HepG2 (cell line): ENCODE data around the gene RAB15. TPM values are rescaled to one million over a fixed set of nuclear protein-coding genes. Genes with fewer than 3 reads are reported as not detected.

Source experiments
- ATF7 ChIP-seq, 2 experiments: fragments of 450-650 bp in 1 of 2; sonication (generic) in 1 of 2; formaldehyde crosslinking in 1 of 2; IDR thresholded peaks; 2 replicates each; pipeline versions ENCODE4 v1.4.0 to v1.6.1; 2016 to 2020; ENCODE audit warnings: antibody characterized with exemption in 1 of 2, mild to moderate bottlenecking in 1 of 2, missing genetic modification reagents in 1 of 2
- FLYWCH1 ChIP-seq: sonication (generic); formaldehyde crosslinking; IDR thresholded peaks from 2 replicates; pipeline ENCODE4 v1.8.1; 2023; ENCODE audit warnings: mild to moderate bottlenecking, missing genetic modification reagents
- HDAC1 ChIP-seq: sonication (generic); formaldehyde crosslinking; IDR thresholded peaks from 2 replicates; pipeline ENCODE4 v1.5.1; 2020; ENCODE audit warnings: mild to moderate bottlenecking, missing genetic modification reagents
- RERE ChIP-seq: IDR thresholded peaks from 2 replicates; pipeline ENCODE4 v1.6.1; 2016; ENCODE audit warnings: low read depth, missing genetic modification reagents, missing compliant biosample characterization
- RFX1 ChIP-seq: fragments of 450-650 bp; IDR thresholded peaks from 2 replicates; pipeline ENCODE4 v1.6.1; 2017
- SMC3 ChIP-seq: IDR thresholded peaks from 2 replicates; pipeline ENCODE4 v1.6.1; 2011; ENCODE audit warnings: low read length, improper control_type of control experiment
- TBX2 ChIP-seq: sonication (generic); formaldehyde crosslinking; IDR thresholded peaks from 2 replicates; pipeline ENCODE4 v1.5.0; 2020; ENCODE audit warnings: missing genetic modification reagents, mild to moderate bottlenecking, borderline replicate concordance
- XRCC5 ChIP-seq: fragments of 200-400 bp; formaldehyde crosslinking; optimal IDR thresholded peaks from 2 replicates; pipeline ENCODE3; 2017; ENCODE audit warnings: mild to moderate bottlenecking, low read length
- ZBTB40 ChIP-seq, 2 experiments: fragments of 450-650 bp in 1 of 2; sonication (generic) in 1 of 2; formaldehyde crosslinking in 1 of 2; IDR thresholded peaks; 2 replicates each; pipeline versions ENCODE4 v1.6.1 to v1.8.0; 2016 to 2022; ENCODE audit warnings: antibody characterized with exemption in 1 of 2, mild to moderate bottlenecking in 1 of 2, missing genetic modification reagents in 1 of 2
- ZBTB42 ChIP-seq: sonication (generic); formaldehyde crosslinking; IDR thresholded peaks from 2 replicates; pipeline ENCODE4 v1.5.0; 2020; ENCODE audit warnings: mild to moderate bottlenecking, missing genetic modification reagents
- ZFP36L1 ChIP-seq: sonication (generic); formaldehyde crosslinking; IDR thresholded peaks from 2 replicates; pipeline ENCODE4 v1.8.0; 2022; ENCODE audit warnings: mild to moderate bottlenecking, missing genetic modification reagents, moderate library complexity
- ZFP36L2 ChIP-seq: sonication (generic); formaldehyde crosslinking; IDR thresholded peaks from 2 replicates; pipeline ENCODE4 v1.4.0; 2020; ENCODE audit warnings: missing genetic modification reagents
- ZNF572 ChIP-seq: sonication (generic); formaldehyde crosslinking; IDR thresholded peaks from 2 replicates; pipeline ENCODE4 v1.5.1; 2020; ENCODE audit warnings: mild to moderate bottlenecking, missing genetic modification reagents
- ZNF598 ChIP-seq: sonication (generic); formaldehyde crosslinking; IDR thresholded peaks from 2 replicates; pipeline ENCODE4 v1.5.1; 2020; ENCODE audit warnings: mild to moderate bottlenecking, missing genetic modification reagents, borderline replicate concordance
- polyA plus RNA-seq, 8 experiments: library from polyadenylated mRNA; depleted of rRNA in 3 of 8; stranded (reverse) in 7 of 8; unstranded in 1 of 8; fragments of >200 nt; fragmentation: Illumina TruSeq in 4 of 8; extraction: Trizol in 4 of 8; gene quantifications; 2 replicates each; pipeline versions ENCODE4 v1.2.1 to v1.2.3, GENCODE V29; 2011 to 2016; ENCODE audit warnings: low read depth in 4 of 8, missing spikeins in 1 of 8, mixed read lengths in 1 of 8; ENCODE audit not compliant: insufficient read depth in 1 of 8
- total RNA-seq, 5 experiments: library from RNA; depleted of rRNA; stranded (reverse); fragments of >200 nt; fragmentation: Illumina TruSeq; extraction: Trizol; gene quantifications; 2 replicates each; pipeline ENCODE4 v1.2.3, GENCODE V29; 2016; ENCODE audit warnings: low read depth in 1 of 5

Gene RAB15
- total and polyA plus RNA-seq, 2 of the 13 experiments (the other 11 are each of a cell fraction or from before 2014, with no cell fraction given): 7.4 to 18.5 TPM

- TF ChIP-seq ATF7 (IDR thresholded peaks at IDR 0.05): no peak
- peak; percentile 75; the same call in 1 of the 2 replicates for TF ChIP-seq ATF7 (CRISPR knock-in tag; IDR thresholded peaks at IDR 0.05)
- TF ChIP-seq TBX2 (CRISPR knock-in tag): peak; percentile 66; the same call in 1 of the 2 replicates
- no peak for TF ChIP-seq ZFP36L2
- TF ChIP-seq ZFP36L1 (CRISPR knock-in tag): no peak
- peak; percentile 97 for TF ChIP-seq RFX1
- TF ChIP-seq ZBTB40 (IDR thresholded peaks at IDR 0.05): no peak
- peak; percentile 65; the same call in 1 of the 2 replicates for TF ChIP-seq ZBTB40 (CRISPR knock-in tag; IDR thresholded peaks at IDR 0.05)
- no peak for TF ChIP-seq FLYWCH1 (CRISPR knock-in tag)
- no peak for TF ChIP-seq SMC3
- TF ChIP-seq ZNF572 (CRISPR knock-in tag): no peak
- TF ChIP-seq HDAC1 (CRISPR knock-in tag): peak; percentile 83
- 0 out of 2 replicates have a peak, but pooled peaks have one; percentile 42 for TF ChIP-seq ZNF598 (CRISPR knock-in tag)
- TF ChIP-seq ZBTB42: 0 out of 2 replicates have a peak, but pooled peaks have one; percentile 41
- TF ChIP-seq XRCC5: peak; percentile 18
- 0 out of 2 replicates have a peak, but pooled peaks have one; percentile 13 for TF ChIP-seq RERE (CRISPR knock-in tag)
Observed at GRCh38 chr14:64914237-64915028, 57.7 kb downstream of the RAB15 start, which contains the start of gene CHURC1 (continued).
